ENCODE data around the gene FSTL4.

DNA sequence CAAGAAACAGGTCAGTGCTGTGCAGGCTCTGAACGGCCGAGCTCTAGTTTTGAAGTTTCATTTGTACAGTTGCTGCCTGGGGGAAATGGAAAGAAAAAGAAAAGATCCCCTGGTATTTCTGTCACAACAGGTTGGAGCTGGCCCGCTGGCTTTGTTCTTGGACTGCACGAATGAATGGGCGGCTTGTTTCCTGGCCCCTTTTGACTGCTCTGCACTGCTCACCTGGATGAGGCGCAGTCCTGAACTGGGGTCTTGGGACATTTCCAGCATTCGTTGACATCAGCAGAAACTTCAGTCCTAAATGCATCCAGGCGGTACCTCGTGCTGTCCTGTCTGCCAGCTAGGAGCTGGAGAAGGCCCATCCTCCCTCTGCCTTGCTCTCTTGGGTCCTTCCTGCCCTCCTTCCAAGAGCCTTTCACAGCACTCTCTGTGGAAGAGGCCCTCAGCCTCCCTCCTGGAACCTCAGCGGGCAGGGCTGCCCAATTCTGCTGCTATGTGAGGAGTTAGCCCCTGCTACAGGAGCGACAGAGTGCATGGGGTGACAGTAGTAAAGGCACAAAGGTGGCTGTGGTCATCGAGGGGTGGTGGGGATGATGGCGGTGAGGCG, 189.2 kb downstream of the FSTL4 start:
- no peak for TF ChIP-seq POLR2A (IDR thresholded peaks at IDR 0.05)
- TF ChIP-seq CTCF (IDR thresholded peaks at IDR 0.05): no peak

Measured in Peyer's patch (tissue), 4 donors.